Loucy (cell line): ENCODE results near the gene MAPK8IP2.

Experiments used
- CTCF ChIP-seq: fragments of 200-600 bp; sonication (generic); conservative IDR thresholded peaks from 2 replicates; pipeline ENCODE4 v1.5.1; 2014; ENCODE audit warnings: mild to moderate bottlenecking, antibody characterized with exemption, low read length
- EZH2phosphoT487 ChIP-seq: fragments of 200-600 bp; IDR thresholded peaks from 2 replicates; pipeline ENCODE4 v1.6.1; 2018; ENCODE audit warnings: antibody characterized with exemption, mild to moderate bottlenecking, moderate library complexity, borderline replicate concordance

DNA sequence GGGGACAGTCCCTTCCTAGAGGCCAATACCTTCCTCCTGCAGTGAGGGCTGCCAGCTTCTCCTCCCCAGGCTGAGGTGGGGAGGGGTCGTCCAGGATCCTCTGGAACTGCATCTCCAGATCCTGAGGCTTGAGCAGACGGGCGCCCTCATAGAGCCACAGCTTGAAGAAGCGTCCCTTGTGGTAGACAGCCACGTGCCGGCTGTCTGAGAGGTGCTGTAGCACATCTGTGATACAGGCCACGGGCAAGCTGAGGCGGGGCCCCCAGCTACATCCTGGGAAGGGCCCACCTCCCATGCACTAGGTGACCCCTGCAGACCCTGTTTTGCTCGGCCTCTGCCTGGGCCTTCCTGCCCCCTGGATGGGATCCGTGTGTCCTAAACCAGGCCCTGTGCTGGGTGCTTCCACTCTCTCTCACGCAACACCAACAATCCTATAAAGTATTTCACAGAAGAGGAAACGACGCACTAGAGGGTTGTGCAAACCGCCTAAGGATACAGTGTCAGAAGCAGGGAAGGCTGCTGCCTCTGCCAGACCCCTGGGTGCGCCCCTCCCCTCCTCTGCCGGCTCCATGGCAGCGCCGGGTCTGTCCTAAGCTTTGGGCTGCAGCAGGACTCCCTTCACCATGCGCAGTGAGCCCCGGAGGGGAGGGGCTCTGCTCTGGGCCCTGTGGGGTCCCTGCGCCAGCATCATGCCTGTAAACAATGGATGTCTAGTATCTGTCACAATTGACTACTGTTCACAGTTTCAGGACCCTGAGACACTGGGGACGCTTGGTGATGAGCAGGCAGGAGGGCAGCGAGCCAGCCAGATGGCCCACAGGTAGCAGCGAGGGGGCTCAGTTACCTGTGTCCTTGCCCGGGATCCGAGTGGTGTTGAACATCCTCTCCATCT lies 26.9 kb upstream of the MAPK8IP2 start:
- TF ChIP-seq CTCF = no peak
- TF ChIP-seq EZH2phosphoT487 = no peak
